NCI-H748 treated with DMSO at 0.1 percent for 48 hours (cell line): ENCODE data around the gene SARS1.
A peak's percentile ranks its signal among the peaks of the same experiment; 100 is the strongest.
"Not testable (repeated sequence)": the region's sequence is repeated elsewhere in the genome, so short reads cannot be mapped to it uniquely, and the experiment has no call there.

ENCODE experiments used
- DNase-seq: peaks from one replicate; lab custom pipeline; 2025; lab: John Stamatoyannopoulos, UW

The SARS1 gene

GRCh38 chr1:109275706-109276345 lies 62.1 kb downstream of the SARS1 start:
- no peak for DNase-seq

GRCh38 chr1:109277434-109278204 lies 63.9 kb downstream of the SARS1 start:
- peak; percentile 38 for DNase-seq

GRCh38 chr1:109279615-109280278 lies 66.0 kb downstream of the SARS1 start:
- no peak for DNase-seq

- no peak for DNase-seq
Measured at GRCh38 chr1:109280862-109281261, 67.1 kb downstream of the SARS1 start.

- DNase-seq = no peak
Measured at GRCh38 chr1:109281680-109282496, 68.2 kb downstream of the SARS1 start.

- no peak for DNase-seq
Measured at GRCh38 chr1:109282497-109282951, 68.8 kb downstream of the SARS1 start.

GRCh38 chr1:109282952-109283747 lies 69.4 kb downstream of the SARS1 start, which contains the start of gene PSRC1:
PSRC1 (minus strand) TSS chr1:109283145.
- peak; percentile 94 for DNase-seq

- no peak for DNase-seq
Measured at GRCh38 chr1:109283748-109284600, 70.3 kb downstream of the SARS1 start.

GRCh38 chr1:109286762-109287161 lies 73.0 kb downstream of the SARS1 start:
- DNase-seq = not testable (repeated sequence)
